Lower leg skin (tissue), 4 donors: ENCODE results near the gene TKFC. TPM values are rescaled to one million over a fixed set of nuclear protein-coding genes. Genes with fewer than 3 reads are reported as not detected.

Source experiments
- DNase-seq, 2 donors: peaks; one replicate each; pipeline ENCODE4 v3.0.0-alpha.2; 2019; ENCODE audit warnings: low spot score in 2 of 2
- H3K4me3 ChIP-seq: fragments of 200-600 bp; sonication (generic); 2 replicates; pipeline ENCODE4 v1.5.1; 2017; ENCODE audit warnings: mild to moderate bottlenecking, low read depth; ENCODE audit not compliant: poor library complexity, severe bottlenecking
- POLR2A ChIP-seq, 2 donors: fragments of 450-650 bp; IDR thresholded peaks; one replicate each; pipeline ENCODE4 v1.6.1; 2016 to 2017; ENCODE audit warnings: antibody characterized with exemption in 2 of 2, mild to moderate bottlenecking in 1 of 2, moderate library complexity in 1 of 2
- WGBS, 2 donors: methylation state at CpG; one replicate each; pipeline ENCODE4 v1.1.5; 2018; 5-methylcytosine and 5-hydroxymethylcytosine counted together
- intact Hi-C: fragments of 100-400 bp; cut with DNase I; formaldehyde crosslinking; loops from one replicate; pipeline ENCODE4 v1.15.0; 2023; ENCODE audit warnings: low total_unique reads
- total RNA-seq, 4 donors: library from RNA; depleted of rRNA; stranded (reverse); fragments of >200 nt; gene quantifications; one replicate each; pipeline ENCODE4 v1.1.0, GENCODE V29; 2016
- TF ChIP-seq, protein P1 (sequence below), 3 donors: fragments of 450-650 bp; IDR thresholded peaks; one replicate each; pipeline ENCODE4 v1.5.1; 2016; ENCODE audit warnings: antibody characterized with exemption in 3 of 3, mild to moderate bottlenecking in 3 of 3, moderate library complexity in 2 of 3

Gene TKFC
- total RNA-seq, 4 donors from 2014 or later, result 26.6 to 37.3 (median 33.1) TPM

DNA sequence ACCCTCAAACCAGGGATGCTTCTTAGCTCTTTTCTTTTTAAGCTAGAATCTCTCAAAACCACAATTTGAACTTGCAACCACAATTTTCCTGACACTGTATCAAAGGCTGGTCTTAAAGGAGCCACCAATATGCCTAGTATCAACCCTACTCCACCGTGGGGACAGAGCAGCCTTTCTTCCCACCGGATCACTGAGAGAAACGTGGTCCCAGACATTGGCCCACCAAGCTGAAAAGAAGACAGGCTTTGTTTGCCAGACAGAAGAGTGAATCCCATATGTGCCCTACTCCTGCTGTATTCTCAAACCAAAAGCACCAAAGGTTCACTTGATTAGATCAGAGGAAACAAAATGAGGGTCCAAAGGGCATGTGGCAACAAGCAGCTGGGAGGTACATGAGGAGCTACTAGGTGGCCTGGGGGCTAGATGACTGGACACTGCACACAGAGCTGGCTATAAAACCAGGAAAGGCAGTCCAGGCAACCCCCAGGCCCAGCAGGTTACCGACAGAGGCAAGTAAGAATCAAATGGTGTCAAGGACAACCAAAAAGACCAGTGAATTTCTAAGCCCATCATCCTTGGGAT is 34.3 kb upstream of the TKFC start:
- no peak for DNase-seq
- WGBS, 2 donors, result 87 to 91% methylated on average over 4 of the region's 4 CpGs
- H3K4me3 ChIP-seq, result no peak overlapping the region
- no peak for TF ChIP-seq POLR2A (IDR thresholded peaks at IDR 0.05)
- TF ChIP-seq, protein P1, sequence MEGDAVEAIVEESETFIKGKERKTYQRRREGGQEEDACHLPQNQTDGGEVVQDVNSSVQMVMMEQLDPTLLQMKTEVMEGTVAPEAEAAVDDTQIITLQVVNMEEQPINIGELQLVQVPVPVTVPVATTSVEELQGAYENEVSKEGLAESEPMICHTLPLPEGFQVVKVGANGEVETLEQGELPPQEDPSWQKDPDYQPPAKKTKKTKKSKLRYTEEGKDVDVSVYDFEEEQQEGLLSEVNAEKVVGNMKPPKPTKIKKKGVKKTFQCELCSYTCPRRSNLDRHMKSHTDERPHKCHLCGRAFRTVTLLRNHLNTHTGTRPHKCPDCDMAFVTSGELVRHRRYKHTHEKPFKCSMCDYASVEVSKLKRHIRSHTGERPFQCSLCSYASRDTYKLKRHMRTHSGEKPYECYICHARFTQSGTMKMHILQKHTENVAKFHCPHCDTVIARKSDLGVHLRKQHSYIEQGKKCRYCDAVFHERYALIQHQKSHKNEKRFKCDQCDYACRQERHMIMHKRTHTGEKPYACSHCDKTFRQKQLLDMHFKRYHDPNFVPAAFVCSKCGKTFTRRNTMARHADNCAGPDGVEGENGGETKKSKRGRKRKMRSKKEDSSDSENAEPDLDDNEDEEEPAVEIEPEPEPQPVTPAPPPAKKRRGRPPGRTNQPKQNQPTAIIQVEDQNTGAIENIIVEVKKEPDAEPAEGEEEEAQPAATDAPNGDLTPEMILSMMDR (IDR thresholded peaks at IDR 0.05), result no peak
- intact Hi-C loops, result no loop called here

DNA sequence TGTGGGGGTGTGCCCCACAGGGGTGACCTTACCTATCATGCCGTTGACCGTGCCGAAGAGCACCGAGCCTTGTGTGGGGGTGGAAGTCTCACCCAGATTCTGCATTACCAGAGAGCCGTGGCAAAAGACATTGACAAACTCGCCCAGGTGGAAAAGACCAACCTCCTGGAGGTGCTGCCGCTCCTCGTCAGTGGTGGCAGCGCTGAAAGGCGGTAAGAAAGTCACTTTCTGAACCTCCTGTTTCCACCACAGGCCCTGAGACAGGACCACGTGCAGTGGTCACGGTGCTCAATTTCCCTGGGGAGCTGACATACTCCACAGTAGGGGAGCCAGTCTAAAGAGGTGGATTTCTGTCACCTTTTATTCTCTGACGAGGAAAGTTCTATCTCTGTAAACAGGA is 30.5 kb upstream of the TKFC start:
- no peak overlapping the region for H3K4me3 ChIP-seq
- no peak for DNase-seq
- TF ChIP-seq POLR2A (IDR thresholded peaks at IDR 0.05), result no peak
- TF ChIP-seq, protein P1 (IDR thresholded peaks at IDR 0.05), result no peak
- 93 to 96% methylated on average over 13 of the region's 13 CpGs for WGBS, 2 donors
- intact Hi-C loops, result no loop called here

DNA sequence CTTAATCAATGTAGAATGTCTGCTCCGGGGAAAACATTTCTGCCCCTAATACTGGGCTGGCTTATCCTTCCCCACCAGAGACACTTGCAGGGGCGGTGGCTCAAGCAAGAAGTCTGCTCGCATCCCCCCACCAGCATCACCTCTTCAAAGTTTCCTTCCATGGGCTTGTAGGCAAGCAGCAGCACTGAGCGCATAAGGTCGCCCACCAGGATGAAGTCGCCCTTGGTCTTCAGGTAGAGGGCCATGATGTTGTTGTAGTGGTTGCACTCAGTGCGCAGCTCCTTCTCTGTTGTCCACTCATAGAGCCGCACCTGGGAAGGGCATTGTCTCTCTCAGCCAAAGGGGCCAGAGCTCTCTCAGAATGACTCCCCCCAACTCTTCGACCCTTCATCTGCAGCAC is 29.3 kb upstream of the TKFC start:
- intact Hi-C loops, result no loop called here
- no peak overlapping the region for H3K4me3 ChIP-seq
- 95 to 98% methylated on average over 9 of the region's 9 CpGs for WGBS, 2 donors
- TF ChIP-seq, protein P1 (IDR thresholded peaks at IDR 0.05), result no peak
- no peak for TF ChIP-seq POLR2A (IDR thresholded peaks at IDR 0.05)
- no peak for DNase-seq

DNA sequence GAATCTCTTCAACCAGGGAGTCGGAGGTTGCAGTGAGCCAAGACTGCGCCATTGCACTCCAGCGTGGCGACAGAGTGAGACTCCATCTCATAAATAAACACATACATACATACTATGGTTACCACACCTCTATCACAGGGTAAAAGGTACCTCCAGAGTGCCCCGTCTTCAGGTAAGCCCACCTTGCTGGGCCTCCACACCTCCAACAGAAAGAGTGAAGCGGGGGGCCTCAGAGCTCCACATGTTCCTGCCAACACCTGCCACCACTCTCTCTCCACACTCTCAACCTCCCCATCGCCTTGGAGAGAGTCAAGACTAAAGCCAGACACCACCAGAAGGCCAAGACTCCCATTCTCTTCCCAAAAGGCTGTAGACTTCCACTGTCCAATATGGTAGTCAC is 27.6 kb upstream of the TKFC start:
- no peak overlapping the region for H3K4me3 ChIP-seq
- WGBS, 2 donors, result 96 to 99% methylated on average over 7 of the region's 7 CpGs
- TF ChIP-seq, protein P1 (IDR thresholded peaks at IDR 0.05), result no peak
- TF ChIP-seq POLR2A (IDR thresholded peaks at IDR 0.05), result no peak
- DNase-seq, result peak in 1 of 2 donors; percentile 53
- intact Hi-C loops, result no loop called here

DNA sequence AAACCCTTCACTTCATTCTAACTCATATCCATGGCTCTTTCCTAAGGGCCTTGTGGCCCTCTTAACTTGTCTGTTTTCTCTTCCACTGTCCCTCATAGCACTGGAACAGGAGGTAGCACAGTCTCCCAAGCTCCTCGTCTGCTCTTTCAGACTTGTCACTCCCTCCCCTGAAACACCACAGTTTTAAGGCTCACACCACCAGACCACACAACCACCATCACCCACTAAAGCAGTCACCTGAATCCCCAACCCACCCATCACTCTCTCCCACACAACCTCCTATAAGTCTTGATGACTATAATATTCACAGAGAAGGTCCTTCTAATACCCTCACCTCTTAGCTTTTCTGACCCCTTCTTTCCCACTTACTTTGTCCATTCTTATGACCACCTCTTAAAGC is 26.8 kb upstream of the TKFC start:
- H3K4me3 ChIP-seq, result no peak overlapping the region
- no peak for TF ChIP-seq POLR2A (IDR thresholded peaks at IDR 0.05)
- TF ChIP-seq, protein P1 (IDR thresholded peaks at IDR 0.05), result no peak
- 81 to 96% methylated on average over 1 of the region's 1 CpG for WGBS, 2 donors
- intact Hi-C loops, result no loop called here
- DNase-seq, result no peak

DNA sequence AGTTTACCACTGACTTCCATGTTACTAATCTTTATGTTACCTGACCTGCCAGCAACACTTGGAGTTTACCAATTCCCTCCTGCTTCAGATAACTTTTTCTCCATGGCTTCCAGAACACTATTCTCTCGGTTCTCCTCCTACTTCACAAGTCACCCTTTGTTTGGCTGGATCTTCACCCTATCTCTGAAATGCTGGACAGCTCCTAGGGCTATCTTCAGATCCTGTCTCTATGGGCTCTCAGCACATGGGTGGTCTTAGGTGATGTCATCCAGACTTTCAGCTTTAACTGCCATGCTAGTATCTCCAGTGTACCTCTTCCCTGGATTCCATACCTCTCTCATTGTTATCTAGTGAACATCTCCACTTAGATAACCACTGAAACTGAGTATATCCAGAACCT is 25.7 kb upstream of the TKFC start:
- intact Hi-C loops, result no loop called here
- WGBS, 2 donors, result 81% methylated on average over 1 of the region's 1 CpG
- H3K4me3 ChIP-seq, result no peak overlapping the region
- DNase-seq, result no peak
- TF ChIP-seq POLR2A (IDR thresholded peaks at IDR 0.05), result no peak
- TF ChIP-seq, protein P1 (IDR thresholded peaks at IDR 0.05), result no peak
